SK-N-SH (cell line): ENCODE data around the gene RAB20. TPM values are rescaled to one million over a fixed set of nuclear protein-coding genes. Genes with fewer than 3 reads are reported as not detected.

Source experiments
- CTCF ChIA-PET: fragments of 300-600, 350-600 bp; formaldehyde crosslinking; extraction: SDS; loops from one replicate; lab custom pipeline; 2021; lab: Yijun Ruan, JAX
- POLR2A ChIA-PET: fragments of 350-600 bp; sonication (Branson Sonifier 250); formaldehyde crosslinking; extraction: SDS; loops from one replicate; lab custom pipeline; 2020; ENCODE audit warnings: antibody characterized with exemption, inconsistent platforms; lab: Yijun Ruan, JAX
- DNase-seq: peaks from one replicate; pipeline ENCODE4 v3.0.0; 2012
- H2AFZ ChIP-seq: fragments of 200-600 bp; sonication (generic); 2 replicates; pipeline ENCODE4 v1.8.1; 2016; ENCODE audit warnings: antibody characterized with exemption, mild to moderate bottlenecking, low read depth
- H3F3A ChIP-seq: fragments of 200-600 bp; sonication (generic); replicated peaks from 2 replicates; pipeline ENCODE3; 2016; ENCODE audit warnings: antibody characterized with exemption, mild to moderate bottlenecking; ENCODE audit not compliant: insufficient read depth
- H3K27ac ChIP-seq, 2 experiments: fragments of 200-500 bp in 1 of 2; fragments of 200-600 bp in 1 of 2; sonication (Bioruptor generic) in 1 of 2; sonication (generic), shearing (Covaris generic) in 1 of 2; 2 replicates each; pipeline versions ENCODE4 v1.5.1 to v1.6.1; 2014 to 2016; ENCODE audit warnings: low read depth in 2 of 2, inconsistent platforms in 1 of 2, low read length in 1 of 2, mild to moderate bottlenecking in 1 of 2, mixed read lengths in 1 of 2
- H3K27me3 ChIP-seq: fragments of 200-600 bp; sonication (generic), shearing (Covaris generic); 2 replicates; pipeline ENCODE4 v1.6.1; 2016; ENCODE audit warnings: mixed run types; ENCODE audit not compliant: insufficient read depth
- H3K36me3 ChIP-seq, 2 experiments: fragments of 200-500 bp in 1 of 2; fragments of 200-600 bp in 1 of 2; sonication (Bioruptor generic) in 1 of 2; sonication (generic) in 1 of 2; replicated peaks in 1 of 2; 2 replicates each; pipeline versions ENCODE3 to v1.5.1; 2014 to 2016; ENCODE audit warnings: low read length in 1 of 2, mild to moderate bottlenecking in 1 of 2; ENCODE audit not compliant: insufficient read depth in 2 of 2, control insufficient read depth in 1 of 2
- H3K4me1 ChIP-seq, 2 experiments: fragments of 200-500 bp in 1 of 2; fragments of 200-600 bp in 1 of 2; sonication (Bioruptor generic) in 1 of 2; sonication (generic), shearing (Covaris generic) in 1 of 2; 2 replicates each; pipeline versions ENCODE4 v1.5.1 to v1.6.1; 2014 to 2016; ENCODE audit warnings: low read depth in 1 of 2, low read length in 1 of 2, mixed run types in 1 of 2; ENCODE audit not compliant: insufficient read depth in 2 of 2, control insufficient read depth in 1 of 2
- H3K4me2 ChIP-seq: fragments of 200-600 bp; sonication (generic), shearing (Covaris generic); 2 replicates; pipeline ENCODE4 v1.6.1; 2017; ENCODE audit warnings: mixed run types
- H3K4me3 ChIP-seq, 2 experiments: fragments of 200-500 bp in 1 of 2; fragments of 200-600 bp in 1 of 2; sonication (Bioruptor generic) in 1 of 2; sonication (generic), shearing (Covaris generic) in 1 of 2; 2 replicates each; pipeline versions ENCODE4 v1.5.1 to v1.8.1; 2014 to 2016; ENCODE audit warnings: low read depth in 2 of 2, inconsistent platforms in 1 of 2, low read length in 1 of 2, mild to moderate bottlenecking in 1 of 2, mixed read lengths in 1 of 2, moderate library complexity in 1 of 2
- H3K79me2 ChIP-seq: fragments of 200-600 bp; sonication (generic); 2 replicates; pipeline ENCODE4 v1.8.1; 2017; ENCODE audit warnings: mild to moderate bottlenecking; ENCODE audit not compliant: insufficient read depth
- H3K9ac ChIP-seq: fragments of 200-600 bp; sonication (generic); 2 replicates; pipeline ENCODE4 v1.6.1; 2017; ENCODE audit warnings: mixed run types
- H3K9me2 ChIP-seq: fragments of 200-600 bp; sonication (generic); 2 replicates; pipeline ENCODE4 v1.6.1; 2017; ENCODE audit warnings: mixed run types
- H3K9me3 ChIP-seq: fragments of 200-600 bp; sonication (generic); 2 replicates; pipeline ENCODE4 v1.6.1; 2017; ENCODE audit warnings: mixed run types, mild to moderate bottlenecking, moderate library complexity
- H4K20me1 ChIP-seq: fragments of 200-600 bp; sonication (generic); 2 replicates; pipeline ENCODE4 v1.6.1; 2017; ENCODE audit warnings: mild to moderate bottlenecking, mixed run types; ENCODE audit not compliant: insufficient read depth
- CTCF ChIP-seq: fragments of 200-600 bp; sonication (generic); IDR thresholded peaks from 2 replicates; pipeline ENCODE4 v1.6.1; 2017; ENCODE audit warnings: antibody characterized with exemption, mild to moderate bottlenecking, moderate library complexity
- EP300 ChIP-seq, 2 experiments: IDR thresholded peaks; 2 replicates each; pipeline versions ENCODE4 v1.4.0 to v1.6.1; 2012; ENCODE audit warnings: borderline replicate concordance in 1 of 2, low read depth in 1 of 2, low read length in 1 of 2
- EZH2phosphoT487 ChIP-seq: fragments of 200-600 bp; sonication (generic); IDR thresholded peaks from 2 replicates; pipeline ENCODE4 v1.6.1; 2017; ENCODE audit warnings: low read depth, mixed run types, mild to moderate bottlenecking, antibody characterized with exemption, moderate library complexity, borderline replicate concordance
- FOXJ3 ChIP-seq: sonication (generic); formaldehyde crosslinking; IDR thresholded peaks from 2 replicates; pipeline ENCODE4 v1.5.1; 2020; ENCODE audit warnings: mild to moderate bottlenecking, missing genetic modification reagents
- FOXM1 ChIP-seq: IDR thresholded peaks from 2 replicates; pipeline ENCODE4 v1.4.0; 2012; ENCODE audit warnings: low read depth, mild to moderate bottlenecking
- GABPA ChIP-seq: IDR thresholded peaks from 2 replicates; pipeline ENCODE4 v1.4.0; 2012; ENCODE audit warnings: low read depth, mild to moderate bottlenecking
- GATA2 ChIP-seq: sonication (generic); formaldehyde crosslinking; IDR thresholded peaks from 2 replicates; pipeline ENCODE4 v1.5.0; 2020; ENCODE audit warnings: mild to moderate bottlenecking, missing genetic modification reagents
- IRF3 ChIP-seq: fragments of 150-350 bp; IDR thresholded peaks from 2 replicates; pipeline ENCODE4 v1.6.1; 2016; ENCODE audit warnings: mild to moderate bottlenecking, low read depth, low read length
- JUND ChIP-seq: IDR thresholded peaks from 2 replicates; pipeline ENCODE4 v1.4.0; 2012
- MEF2A ChIP-seq: IDR thresholded peaks from 2 replicates; pipeline ENCODE4 v1.4.0; 2012; ENCODE audit warnings: low read depth, borderline replicate concordance
- POLR2AphosphoS5 ChIP-seq: IDR thresholded peaks from 2 replicates; pipeline ENCODE4 v1.6.1; 2012; ENCODE audit warnings: low read depth, low read length
- RXRA ChIP-seq: IDR thresholded peaks from 2 replicates; pipeline ENCODE4 v1.4.0; 2012; ENCODE audit warnings: low read depth, mild to moderate bottlenecking, borderline replicate concordance
- SIN3A ChIP-seq: IDR thresholded peaks from 2 replicates; pipeline ENCODE4 v1.6.1; 2012; ENCODE audit warnings: low read depth, mild to moderate bottlenecking, low read length, moderate library complexity, borderline replicate concordance
- TAF1 ChIP-seq: IDR thresholded peaks from 2 replicates; pipeline ENCODE4 v1.6.1; 2012; ENCODE audit warnings: low read depth, mild to moderate bottlenecking, low read length, moderate library complexity, borderline replicate concordance
- TCF12 ChIP-seq: IDR thresholded peaks from 2 replicates; pipeline ENCODE4 v1.4.0; 2012
- TEAD4 ChIP-seq: IDR thresholded peaks from 2 replicates; pipeline ENCODE4 v1.4.0; 2012; ENCODE audit warnings: mild to moderate bottlenecking, borderline replicate concordance; ENCODE audit not compliant: insufficient read depth
- USF2 ChIP-seq: fragments of 150-350 bp; IDR thresholded peaks from 2 replicates; pipeline ENCODE4 v1.6.1; 2017; ENCODE audit warnings: antibody characterized with exemption, low read length, low read depth, borderline replicate concordance
- ZBTB33 ChIP-seq: IDR thresholded peaks from 2 replicates; pipeline ENCODE4 v1.4.0; 2012; ENCODE audit warnings: low read depth, borderline replicate concordance
- WGBS: methylation state at CpG from one replicate; pipeline ENCODE4 v1.1.6; 2017; ENCODE audit warnings: low lambda C conversion rate; 5-methylcytosine and 5-hydroxymethylcytosine counted together
- polyA plus RNA-seq, 3 experiments: library from polyadenylated mRNA; depleted of rRNA; stranded (reverse); fragments of >200 nt; gene quantifications; 2 replicates each; pipeline ENCODE4 v1.2.3, GENCODE V29; 2012

Gene RAB20
- polyA plus RNA-seq, 1 of the 3 experiments (the other 2 are of a cell fraction) = 5.2 TPM

- CTCF ChIA-PET = interaction anchor here (1.2 kb wide), 1 partner anchor 87 kb away, joined by 3 read pairs; no protein-coding TSS in a partner anchor
Observed at GRCh38 chr13:110499621-110500281, 61.8 kb downstream of the RAB20 start.

More at GRCh38 chr13:110499621-110500281, 61.8 kb downstream of the RAB20 start:
- Histone ChIP-seq H3K4me3 (no peak overlapping the region), H3K9ac (no peak overlapping the region), H3K27me3 (no peaks in the 10 kb centered on the region), H3K27ac (no peak overlapping the region; a peak in 1 of 4 replicates), H2AFZ (no peak overlapping the region), H3K9me2 (no peaks in the 10 kb centered on the region), H3K4me2 (no peak overlapping the region), H3K4me1 (no peaks in the 10 kb centered on the region; a peak in 1 of 4 replicates), H3F3A (peaks cover 4% of the 10 kb centered on the region), H4K20me1 (no peaks in the 10 kb centered on the region), H3K9me3 (no peaks in the 10 kb centered on the region), H3K79me2 (no peaks in the 10 kb centered on the region), H3K36me3 (peaks cover 27 to 62% of the 10 kb centered on the region in 2 experiments)
- 77% methylated on average over 10 of the region's 10 CpGs for WGBS
- POLR2A ChIA-PET = no interaction called here
- no peak for TF ChIP-seq TEAD4
- no peak for TF ChIP-seq GATA2 (CRISPR knock-in tag)
- TF ChIP-seq IRF3 = no peak
- no peak for TF ChIP-seq MEF2A
- no peak for TF ChIP-seq FOXJ3 (CRISPR knock-in tag)
- no peak for TF ChIP-seq EZH2phosphoT487
- no peak for TF ChIP-seq TAF1
- no peak for TF ChIP-seq POLR2AphosphoS5
- no peak for TF ChIP-seq FOXM1
- TF ChIP-seq TCF12 = no peak
- TF ChIP-seq ZBTB33 = no peak
- no peak for TF ChIP-seq JUND
- TF ChIP-seq GABPA = no peak
- no peak for TF ChIP-seq USF2
- TF ChIP-seq EP300 (IDR thresholded peaks at IDR 0.05; ENCODE audit: borderline replicate concordance in 1 of 2, low read depth in 1 of 2, low read length in 1 of 2) = no peak
- TF ChIP-seq RXRA = no peak
- TF ChIP-seq CTCF = no peak
- TF ChIP-seq SIN3A = no peak
- DNase-seq = no peak
